Measurements from ENCODE around the gene NXPH1. TPM values are rescaled to one million over a fixed set of nuclear protein-coding genes. Genes with fewer than 3 reads are reported as not detected.

Gene NXPH1
- total RNA-seq, 3 donors from 2014 or later (not counting 1 experiment from before 2014, with no cell fraction given): not detected

DNA sequence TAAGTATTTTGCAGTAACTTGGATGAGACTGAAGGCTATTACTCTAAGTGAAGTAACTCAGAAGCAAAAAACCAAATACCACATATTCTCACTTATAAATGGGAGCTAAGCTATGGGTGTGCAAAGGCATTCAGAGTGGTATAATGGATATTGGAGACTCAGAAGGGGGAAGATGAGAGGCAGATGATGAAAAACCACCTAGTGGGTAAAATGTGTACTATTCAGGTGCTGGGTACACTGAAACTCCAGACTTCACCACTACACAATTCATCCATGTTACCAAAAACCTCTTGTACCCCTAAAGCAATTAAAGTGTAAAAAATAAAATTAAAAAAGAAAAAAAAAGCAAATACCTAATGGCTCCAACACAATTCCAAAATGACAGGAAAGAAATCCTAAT, 351.7 kb downstream of the NXPH1 start:
- no peaks in the 10 kb centered on the region for H3K4me1 Mint-ChIP-seq
- ATAC-seq (no peak), DNase-seq (no peak)
- intact Hi-C loops (cut with micrococcal nuclease): no loop called here
- peaks cover 18 to 21% of the 10 kb centered on the region in 2 donors for H3K9me3 Mint-ChIP-seq
- H3K36me3 ChIP-seq (ENCODE audit: control insufficient read depth, insufficient read depth, low read length): no peaks in the 10 kb centered on the region
- H3K27me3 ChIP-seq (ENCODE audit: control insufficient read depth, insufficient read depth, low read length): no peaks in the 10 kb centered on the region
- H3K4me1 ChIP-seq (ENCODE audit: control insufficient read depth, insufficient read depth, low read length): no peaks in the 10 kb centered on the region
- no peaks in the 10 kb centered on the region for H3K36me3 Mint-ChIP-seq
- H3K4me3 ChIP-seq (ENCODE audit: low read length): no peak overlapping the region
- no peak overlapping the region for H3K27ac Mint-ChIP-seq
- TF ChIP-seq, protein P1, sequence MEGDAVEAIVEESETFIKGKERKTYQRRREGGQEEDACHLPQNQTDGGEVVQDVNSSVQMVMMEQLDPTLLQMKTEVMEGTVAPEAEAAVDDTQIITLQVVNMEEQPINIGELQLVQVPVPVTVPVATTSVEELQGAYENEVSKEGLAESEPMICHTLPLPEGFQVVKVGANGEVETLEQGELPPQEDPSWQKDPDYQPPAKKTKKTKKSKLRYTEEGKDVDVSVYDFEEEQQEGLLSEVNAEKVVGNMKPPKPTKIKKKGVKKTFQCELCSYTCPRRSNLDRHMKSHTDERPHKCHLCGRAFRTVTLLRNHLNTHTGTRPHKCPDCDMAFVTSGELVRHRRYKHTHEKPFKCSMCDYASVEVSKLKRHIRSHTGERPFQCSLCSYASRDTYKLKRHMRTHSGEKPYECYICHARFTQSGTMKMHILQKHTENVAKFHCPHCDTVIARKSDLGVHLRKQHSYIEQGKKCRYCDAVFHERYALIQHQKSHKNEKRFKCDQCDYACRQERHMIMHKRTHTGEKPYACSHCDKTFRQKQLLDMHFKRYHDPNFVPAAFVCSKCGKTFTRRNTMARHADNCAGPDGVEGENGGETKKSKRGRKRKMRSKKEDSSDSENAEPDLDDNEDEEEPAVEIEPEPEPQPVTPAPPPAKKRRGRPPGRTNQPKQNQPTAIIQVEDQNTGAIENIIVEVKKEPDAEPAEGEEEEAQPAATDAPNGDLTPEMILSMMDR (IDR thresholded peaks at IDR 0.05): no peak
- no peak overlapping the region for H3K4me3 Mint-ChIP-seq
- H3K9me3 ChIP-seq (ENCODE audit: control insufficient read depth, insufficient read depth, low read length): no peaks in the 10 kb centered on the region
- H3K27me3 Mint-ChIP-seq (ENCODE audit: low read depth in 2 of 2): no peaks in the 10 kb centered on the region
- no peak overlapping the region for H3K27ac ChIP-seq (ENCODE audit: low read length)

DNA sequence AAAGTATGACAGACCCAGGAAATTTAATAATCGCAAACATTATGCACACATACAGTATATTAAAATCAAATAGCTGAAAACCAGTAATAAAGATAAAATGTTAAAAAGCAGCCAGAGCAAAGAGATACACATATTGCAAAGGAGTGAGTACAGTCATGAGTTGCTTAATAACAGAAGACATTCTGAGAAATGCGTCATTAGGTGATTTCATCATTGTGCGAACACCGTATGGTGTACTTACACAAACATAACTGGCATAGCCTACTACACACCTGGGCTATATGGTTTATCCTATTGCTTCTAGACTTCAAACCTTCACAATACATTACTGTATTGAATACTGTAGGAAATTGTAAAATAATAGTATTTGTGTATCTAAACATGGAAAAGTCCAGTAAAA, 367.6 kb downstream of the NXPH1 start:
- no peak overlapping the region for H3K4me3 ChIP-seq (ENCODE audit: low read length)
- no peak overlapping the region for H3K4me3 Mint-ChIP-seq
- no peaks in the 10 kb centered on the region for H3K27me3 ChIP-seq (ENCODE audit: control insufficient read depth, insufficient read depth, low read length)
- H3K27ac Mint-ChIP-seq: no peak overlapping the region
- H3K4me1 ChIP-seq (ENCODE audit: control insufficient read depth, insufficient read depth, low read length): no peaks in the 10 kb centered on the region
- H3K9me3 ChIP-seq (ENCODE audit: control insufficient read depth, insufficient read depth, low read length): no peaks in the 10 kb centered on the region
- TF ChIP-seq, protein P1 (IDR thresholded peaks at IDR 0.05): no peak
- no peak overlapping the region for H3K27ac ChIP-seq (ENCODE audit: low read length)
- intact Hi-C loops (cut with micrococcal nuclease): no loop called here
- no peaks in the 10 kb centered on the region for H3K36me3 ChIP-seq (ENCODE audit: control insufficient read depth, insufficient read depth, low read length)
- WGBS (ENCODE audit: insufficient coverage): 100% methylated on average over 3 of the region's 4 CpGs
- no peaks in the 10 kb centered on the region for H3K4me1 Mint-ChIP-seq
- no peak for ATAC-seq
- no peaks in the 10 kb centered on the region for H3K36me3 Mint-ChIP-seq
- H3K9me3 Mint-ChIP-seq: peaks cover 8 to 18% of the 10 kb centered on the region in 2 donors
- H3K27me3 Mint-ChIP-seq (ENCODE audit: low read depth in 2 of 2): no peaks in the 10 kb centered on the region
- DNase-seq: no peak

Other genes with a start within 250 kb of the NXPH1 start
- 1 to 10 TPM in 2 of 3 donors, under 1 TPM in 1; 0.75 to 1.9 (median 1.4) TPM for gene ICA1, start 171.4 kb upstream of the NXPH1 start, total RNA-seq

Data from natural killer cell (primary cell).